ENCODE results near the gene FAM184B.

DNA sequence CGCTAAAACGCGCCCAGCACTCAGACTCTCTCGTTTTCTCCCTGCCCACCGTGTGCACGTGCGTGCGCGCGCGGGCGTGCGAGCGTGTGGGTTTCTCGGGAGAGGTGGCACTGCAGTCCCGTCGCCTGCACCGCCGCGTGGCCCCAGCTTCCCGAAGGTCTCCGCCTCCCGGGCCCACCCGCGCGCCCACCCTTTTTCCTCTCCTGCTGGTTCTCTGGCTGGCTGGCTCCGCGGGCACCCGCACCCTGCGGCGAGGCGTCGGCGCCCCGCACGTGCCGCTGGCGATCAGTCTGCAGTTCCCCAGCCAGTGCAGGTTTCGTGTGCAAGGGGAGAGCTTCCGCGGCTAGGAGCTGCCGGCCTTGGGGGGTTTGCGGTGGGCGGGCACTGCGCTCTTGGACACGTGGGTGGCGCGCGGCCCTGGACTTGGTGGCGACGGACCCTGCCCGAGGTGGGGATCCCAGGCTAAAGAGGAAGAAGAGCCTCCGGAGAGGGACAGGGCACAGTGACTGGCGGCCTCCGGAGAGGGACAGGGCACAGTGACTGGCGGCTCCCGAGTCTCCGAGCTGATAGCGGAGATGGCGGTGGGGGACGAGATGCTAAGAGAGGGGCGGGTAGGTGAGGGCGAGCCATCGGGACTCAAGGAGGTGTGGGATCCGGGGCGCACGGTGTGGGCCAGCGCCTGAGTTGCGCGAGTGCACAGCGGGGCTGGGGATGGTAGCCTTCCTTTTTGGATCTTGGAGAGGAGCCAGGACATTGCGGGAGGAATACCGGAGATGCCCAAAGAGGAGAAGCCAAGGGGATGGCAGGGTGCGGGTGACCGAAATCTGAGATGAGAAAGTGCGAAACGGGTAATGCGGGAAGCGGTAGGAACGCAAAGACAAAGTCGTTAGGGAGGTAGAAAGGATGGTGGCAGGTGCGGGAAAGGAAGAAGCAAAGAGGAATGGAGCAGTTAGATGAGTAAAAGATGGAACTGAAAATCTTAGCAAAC lies at the start of gene FAM184B:
- no peak for TF ChIP-seq CTCF (conservative IDR thresholded peaks at IDR 0.05; ENCODE audit: low read depth, low read length)
- TF ChIP-seq POLR2A (IDR thresholded peaks at IDR 0.05; ENCODE audit: low read depth, low read length) = no peak
- no peak for TF ChIP-seq MAZ (IDR thresholded peaks at IDR 0.05; ENCODE audit: borderline replicate concordance, low read depth, low read length)
- no peak for TF ChIP-seq USF2 (IDR thresholded peaks at IDR 0.05; ENCODE audit: low read depth, low read length)
